ENCODE results near the gene FLT4.

The FLT4 gene

DNA sequence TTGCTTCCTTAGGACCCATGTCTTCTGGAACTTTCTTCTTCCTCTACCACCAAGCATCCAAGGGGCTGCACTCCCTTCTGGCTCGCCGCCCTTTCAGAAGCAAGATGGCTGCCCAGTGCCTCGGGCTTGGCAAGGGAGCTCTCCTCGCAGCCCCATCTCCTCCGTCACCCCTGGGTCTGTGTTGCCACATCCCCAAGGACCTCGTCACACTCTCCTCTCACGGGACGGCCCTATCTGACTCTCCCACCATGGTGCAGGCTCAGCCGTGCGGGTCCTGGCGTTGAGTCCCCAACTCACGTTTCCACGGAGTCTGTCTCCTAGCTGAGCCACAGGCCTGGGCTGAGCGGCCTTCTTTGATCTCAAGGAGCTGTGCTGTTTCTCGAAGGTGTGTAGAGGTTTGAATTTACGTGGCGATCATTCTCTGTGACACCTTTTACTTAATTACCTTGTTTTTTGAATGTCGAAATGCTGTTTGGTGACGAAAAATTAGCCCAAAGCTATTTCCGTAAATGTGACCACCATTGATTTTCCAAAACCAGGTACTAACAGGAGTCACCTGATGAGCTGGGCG is 43.1 kb downstream of the FLT4 start:
- no peak for DNase-seq (ENCODE audit: low spot score)

DNA sequence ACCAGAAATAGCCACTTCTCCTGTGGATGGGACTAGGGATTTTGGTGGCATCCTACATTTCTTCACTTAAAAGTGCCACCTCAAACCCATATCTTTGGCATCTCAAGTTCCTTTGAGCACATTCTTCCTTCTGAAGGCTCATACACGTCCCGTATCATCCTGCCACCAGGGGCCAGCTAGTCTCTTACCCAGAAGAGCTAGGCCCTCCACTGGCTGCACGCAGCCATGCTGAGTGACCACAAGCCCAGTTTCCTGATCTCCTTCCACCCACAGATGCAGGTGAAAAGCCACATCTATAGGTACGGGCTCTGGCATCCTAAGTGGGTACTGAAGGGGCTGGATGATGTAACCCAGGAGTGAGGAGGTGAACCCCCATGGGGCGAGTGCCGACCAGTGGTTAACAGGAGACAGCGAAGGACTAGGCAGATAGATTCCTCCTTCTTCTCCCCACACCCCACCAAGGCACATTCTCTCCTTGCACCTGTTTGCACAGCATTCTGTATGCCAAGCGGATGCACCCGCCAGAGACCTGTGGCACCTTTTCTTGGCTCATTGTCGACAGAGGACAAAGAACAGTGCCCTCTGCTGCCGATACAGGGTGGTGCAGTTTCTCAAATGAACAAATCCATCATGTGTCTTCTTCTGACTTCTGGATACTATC is 43.7 kb downstream of the FLT4 start:
- peak; percentile 54 for DNase-seq (ENCODE audit: low spot score)

DNA sequence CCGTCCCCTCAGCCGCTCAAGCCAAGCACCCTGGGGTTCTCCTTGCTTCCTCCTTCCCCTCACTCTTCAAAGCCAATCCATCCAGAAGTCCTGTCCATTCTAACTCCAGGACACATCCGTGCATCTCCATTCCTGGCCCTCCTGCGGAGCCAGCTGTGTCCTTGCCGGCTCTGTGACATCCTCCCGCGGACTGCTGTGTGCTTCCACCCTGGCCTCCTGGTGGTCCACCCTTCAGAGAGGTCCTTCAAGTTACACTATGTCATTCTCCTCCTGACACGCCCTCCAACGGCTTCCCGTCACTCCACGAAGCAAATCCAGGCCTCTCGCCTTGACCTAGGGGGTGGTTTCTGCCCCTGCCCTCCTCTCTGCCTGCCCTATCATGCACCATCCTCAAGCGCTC is 45.1 kb downstream of the FLT4 start:
- no peak for DNase-seq (ENCODE audit: low spot score)

DNA sequence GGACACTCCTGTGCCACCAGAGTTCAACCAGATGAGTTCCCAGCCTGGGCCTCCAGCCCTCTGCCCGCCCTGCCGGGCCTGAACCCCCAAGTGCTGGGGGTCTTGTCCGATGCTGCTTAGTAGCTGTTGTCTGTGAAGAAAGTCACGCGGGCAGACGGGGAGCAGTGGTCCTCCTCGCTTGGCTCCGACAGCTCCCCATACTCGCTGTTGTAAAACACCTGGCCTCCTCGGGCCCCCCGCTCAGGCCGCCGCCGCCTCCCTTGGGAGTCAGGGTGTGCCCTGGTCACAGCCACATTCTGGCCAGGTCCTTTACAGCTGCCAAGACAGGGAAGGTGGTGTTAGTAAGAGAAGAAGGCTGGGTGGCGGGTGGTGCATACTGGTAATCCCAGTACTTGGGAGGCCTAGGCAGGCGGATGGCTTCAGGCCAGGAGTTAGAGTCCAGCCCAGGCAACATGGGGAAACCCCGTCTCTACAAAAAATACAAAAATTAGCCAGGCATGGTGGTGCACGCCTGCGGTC is 46.3 kb downstream of the FLT4 start:
- no peak for DNase-seq (ENCODE audit: low spot score)

- no peak for DNase-seq (ENCODE audit: low spot score)
Measured at GRCh38 chr5:180602481-180603075, 46.8 kb downstream of the FLT4 start.

DNA sequence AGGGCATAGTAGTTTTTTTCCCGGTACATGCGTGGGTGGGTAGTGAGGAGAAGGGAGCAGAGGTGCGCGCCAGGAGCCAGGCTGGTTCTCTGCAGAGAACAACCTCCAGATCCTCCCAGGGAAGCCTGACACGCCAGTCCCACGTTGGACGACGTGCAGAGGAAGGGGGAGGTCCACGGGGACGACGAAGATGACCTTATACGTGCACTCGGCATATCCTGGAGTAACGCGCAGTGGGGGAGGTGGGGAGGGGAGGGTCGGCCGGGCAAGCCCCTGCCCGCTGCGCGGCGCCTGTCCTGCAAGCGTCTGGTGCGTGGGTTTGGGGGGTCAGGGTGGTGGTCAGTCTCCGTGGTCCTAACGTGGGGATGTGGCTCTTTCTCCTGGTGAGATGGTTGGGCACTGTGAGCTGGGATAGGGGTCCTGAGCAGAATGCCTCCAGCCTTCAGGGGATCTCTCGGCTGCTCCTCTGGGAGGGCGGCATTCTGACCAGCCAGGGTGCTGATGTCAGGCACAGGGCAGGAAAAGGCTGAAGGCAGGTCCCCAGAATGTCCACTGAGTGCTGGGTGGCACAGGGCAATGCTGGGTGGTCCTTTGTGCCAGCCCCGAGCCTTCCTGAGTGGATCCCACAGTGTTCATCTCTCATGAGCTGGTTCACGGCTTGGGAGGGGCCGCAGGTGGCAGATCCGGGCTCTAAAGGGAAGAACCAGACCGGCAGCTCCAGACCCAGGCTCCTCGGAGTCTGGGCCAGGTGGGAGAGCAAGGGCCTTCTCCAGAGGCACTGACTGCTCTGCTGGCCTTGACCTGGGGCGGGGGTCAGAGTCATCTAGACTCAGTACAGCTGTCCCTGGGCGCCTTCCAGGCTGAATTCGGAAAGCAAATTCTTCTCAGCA is 47.6 kb downstream of the FLT4 start:
- DNase-seq (ENCODE audit: low spot score): no peak

DNA sequence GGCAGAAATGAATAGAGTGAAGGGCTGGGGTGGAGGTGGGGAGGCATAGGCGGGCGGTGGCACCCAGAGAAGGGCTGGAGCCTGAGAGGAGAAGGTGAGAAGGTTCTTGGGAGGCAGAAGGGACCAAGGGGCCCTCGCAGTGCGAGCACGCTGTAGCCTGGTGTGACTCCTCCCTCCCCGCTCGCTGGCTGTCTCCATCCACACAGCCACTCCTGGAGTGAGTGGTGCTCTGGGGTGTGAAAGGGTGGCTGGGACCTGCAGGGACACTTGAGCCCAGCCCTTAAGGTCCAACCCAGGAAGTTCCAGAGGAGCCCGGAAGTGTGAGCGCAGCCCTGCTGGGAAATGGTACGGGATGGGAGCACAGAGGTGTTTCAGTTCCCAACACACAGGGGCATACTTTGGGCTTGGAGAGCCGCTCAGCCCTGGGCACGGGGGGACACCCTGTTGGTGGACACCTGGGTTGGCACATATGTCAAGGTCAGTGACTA is 48.8 kb downstream of the FLT4 start:
- no peak for DNase-seq (ENCODE audit: low spot score)

GRCh38 chr5:180599981-180600553 is 49.3 kb downstream of the FLT4 start:
- DNase-seq (ENCODE audit: low spot score): no peak

DNA sequence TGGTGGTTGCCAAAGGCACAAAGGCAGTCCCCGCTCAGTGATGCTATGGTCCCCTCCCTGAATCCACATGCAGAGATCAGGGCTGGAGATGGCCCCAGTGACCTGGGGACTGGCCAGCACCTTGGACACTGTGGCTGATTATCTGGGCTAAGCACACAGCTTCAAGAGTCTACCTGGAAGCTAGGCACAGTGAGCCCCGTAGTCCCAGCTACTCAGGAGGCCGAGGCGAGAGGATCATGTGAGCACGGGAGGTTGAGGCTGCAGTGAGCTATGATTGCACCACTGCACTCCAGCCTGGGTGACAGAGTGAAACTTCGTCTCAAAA is 49.8 kb downstream of the FLT4 start:
- no peak for DNase-seq (ENCODE audit: low spot score)

DNA sequence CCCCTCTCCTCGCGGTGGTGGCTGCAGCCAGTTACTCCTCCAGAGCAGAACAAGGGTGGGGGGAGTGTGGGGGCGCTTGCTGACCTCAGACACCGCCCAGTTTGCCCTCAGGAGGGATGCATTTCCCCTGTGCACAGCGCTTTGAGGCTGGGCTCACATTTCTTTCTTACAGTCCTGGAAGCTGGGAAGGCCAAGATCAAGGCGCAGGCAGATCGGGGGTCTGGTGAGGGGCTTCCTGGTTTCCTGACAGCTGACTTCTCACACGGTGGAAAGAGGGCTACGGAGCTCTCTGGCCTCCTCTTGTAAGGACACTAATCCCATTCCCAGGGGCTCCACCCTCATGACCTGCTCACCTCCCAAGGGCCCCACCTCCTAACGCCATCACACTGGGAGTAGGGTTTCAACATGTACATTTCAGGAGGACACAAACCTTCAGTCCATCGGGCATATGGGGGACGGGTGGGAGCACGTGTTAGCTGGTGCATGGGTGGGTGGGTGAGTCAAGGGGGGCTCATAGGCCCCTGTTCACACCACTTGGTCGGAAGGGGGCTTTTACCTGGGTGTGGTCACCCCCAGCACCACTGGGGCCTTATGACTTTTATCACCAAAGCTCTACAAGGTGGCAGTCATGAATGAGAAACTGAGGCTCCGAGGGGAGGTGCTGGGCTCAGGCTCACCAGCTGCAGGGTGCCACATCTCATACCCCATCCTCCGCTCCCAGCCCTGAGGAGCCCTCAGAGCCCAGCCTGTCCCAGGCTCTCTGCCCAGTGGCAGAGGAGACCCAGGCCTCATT is 50.4 kb downstream of the FLT4 start:
- no peak for DNase-seq (ENCODE audit: low spot score)

DNA sequence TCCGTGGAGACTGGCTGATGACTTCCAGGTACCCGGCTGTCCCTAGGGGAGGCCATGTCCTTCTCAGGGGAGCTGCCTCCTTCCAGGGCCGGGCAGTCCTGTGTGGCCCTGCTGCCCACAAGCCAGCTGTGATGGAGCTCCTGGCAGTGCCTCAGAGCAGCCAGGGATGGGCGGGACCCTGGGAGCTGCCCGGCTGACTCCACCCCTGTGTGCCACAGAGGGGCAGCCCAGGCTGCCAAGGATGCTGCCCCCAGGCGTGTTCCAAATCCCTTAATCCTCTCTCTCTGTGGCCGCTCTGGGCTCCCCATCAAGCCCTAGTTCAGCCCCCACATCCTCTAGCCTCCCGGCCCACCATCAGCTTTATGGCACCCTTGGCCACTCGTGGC is 51.1 kb downstream of the FLT4 start:
- no peak for DNase-seq (ENCODE audit: low spot score)

DNA sequence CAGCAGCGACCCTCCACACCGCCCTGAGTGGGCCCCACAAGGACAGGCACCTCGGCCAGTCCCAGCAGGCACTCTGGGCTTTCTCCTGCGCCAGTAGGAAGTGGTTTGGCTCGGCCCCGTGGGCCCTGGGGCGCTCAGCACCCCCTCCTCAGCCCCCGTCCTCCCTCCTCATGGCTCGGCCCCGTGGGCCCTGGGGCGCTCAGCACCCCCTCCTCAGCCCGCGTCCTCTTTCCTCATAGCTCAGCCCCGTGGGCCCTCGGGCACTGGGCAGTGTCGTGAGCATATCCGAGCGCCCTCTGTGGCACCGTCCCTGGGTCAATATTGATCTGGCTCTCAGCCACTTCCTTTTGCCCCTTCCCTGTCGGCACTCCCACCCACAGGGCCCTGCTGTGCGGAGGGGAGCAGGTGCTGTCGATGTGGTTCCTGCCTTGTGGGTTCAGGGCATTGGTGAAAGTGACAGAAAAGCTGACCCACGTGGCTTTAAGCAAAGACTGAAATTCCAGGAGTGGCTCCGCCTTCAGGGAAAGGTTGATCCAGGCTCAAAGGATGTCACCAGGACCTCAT is 52.6 kb downstream of the FLT4 start:
- no peak for DNase-seq (ENCODE audit: low spot score)

DNA sequence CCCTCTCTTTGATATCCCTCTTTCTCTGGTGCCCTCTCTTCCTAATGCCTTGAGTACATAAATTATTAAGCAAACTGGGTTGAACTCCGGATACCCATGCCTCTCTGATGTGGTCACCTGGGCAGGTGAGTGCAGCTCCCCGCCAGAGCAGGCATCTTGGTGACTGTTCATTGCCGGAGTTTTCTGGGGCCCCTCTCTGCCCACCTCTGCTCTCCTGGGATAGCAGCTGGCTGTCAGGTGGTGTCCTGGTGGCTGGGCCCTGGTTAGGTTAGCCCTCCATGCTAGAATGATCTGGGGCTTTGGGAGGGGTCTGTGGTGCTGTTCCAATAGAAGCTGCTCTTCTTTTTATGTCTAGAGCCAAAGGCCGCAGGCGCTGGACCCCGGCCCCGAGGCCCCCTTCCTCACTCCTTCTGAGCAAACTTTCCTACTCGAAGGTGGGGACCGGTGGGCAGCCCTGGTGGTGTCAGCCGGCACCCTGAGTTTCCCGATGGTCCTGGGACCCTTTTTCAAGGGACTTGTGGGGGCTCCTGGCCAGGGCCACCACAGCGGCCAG is 53.2 kb downstream of the FLT4 start:
- DNase-seq (ENCODE audit: low spot score): no peak

GRCh38 chr5:180595381-180596114 is 53.9 kb downstream of the FLT4 start:
- no peak for DNase-seq (ENCODE audit: low spot score)

- no peak for DNase-seq (ENCODE audit: low spot score)
Measured at GRCh38 chr5:180595046-180595379, 54.4 kb downstream of the FLT4 start.

GRCh38 chr5:180594311-180595045 is 54.9 kb downstream of the FLT4 start:
- no peak for DNase-seq (ENCODE audit: low spot score)

- DNase-seq (ENCODE audit: low spot score): no peak
Measured at GRCh38 chr5:180593446-180594206, 55.8 kb downstream of the FLT4 start.

GRCh38 chr5:180592176-180592575 is 57.2 kb downstream of the FLT4 start:
- no peak for DNase-seq (ENCODE audit: low spot score)

All from RKO (cell line).